NCI-H748 (cell line): ENCODE measurements around the gene GLYATL2.

ENCODE experiments used
- DNase-seq: peaks from one replicate; lab custom pipeline; 2025; ENCODE audit not compliant: unreplicated experiment; lab: John Stamatoyannopoulos, UW

The GLYATL2 gene, protein sequence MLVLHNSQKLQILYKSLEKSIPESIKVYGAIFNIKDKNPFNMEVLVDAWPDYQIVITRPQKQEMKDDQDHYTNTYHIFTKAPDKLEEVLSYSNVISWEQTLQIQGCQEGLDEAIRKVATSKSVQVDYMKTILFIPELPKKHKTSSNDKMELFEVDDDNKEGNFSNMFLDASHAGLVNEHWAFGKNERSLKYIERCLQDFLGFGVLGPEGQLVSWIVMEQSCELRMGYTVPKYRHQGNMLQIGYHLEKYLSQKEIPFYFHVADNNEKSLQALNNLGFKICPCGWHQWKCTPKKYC

DNA sequence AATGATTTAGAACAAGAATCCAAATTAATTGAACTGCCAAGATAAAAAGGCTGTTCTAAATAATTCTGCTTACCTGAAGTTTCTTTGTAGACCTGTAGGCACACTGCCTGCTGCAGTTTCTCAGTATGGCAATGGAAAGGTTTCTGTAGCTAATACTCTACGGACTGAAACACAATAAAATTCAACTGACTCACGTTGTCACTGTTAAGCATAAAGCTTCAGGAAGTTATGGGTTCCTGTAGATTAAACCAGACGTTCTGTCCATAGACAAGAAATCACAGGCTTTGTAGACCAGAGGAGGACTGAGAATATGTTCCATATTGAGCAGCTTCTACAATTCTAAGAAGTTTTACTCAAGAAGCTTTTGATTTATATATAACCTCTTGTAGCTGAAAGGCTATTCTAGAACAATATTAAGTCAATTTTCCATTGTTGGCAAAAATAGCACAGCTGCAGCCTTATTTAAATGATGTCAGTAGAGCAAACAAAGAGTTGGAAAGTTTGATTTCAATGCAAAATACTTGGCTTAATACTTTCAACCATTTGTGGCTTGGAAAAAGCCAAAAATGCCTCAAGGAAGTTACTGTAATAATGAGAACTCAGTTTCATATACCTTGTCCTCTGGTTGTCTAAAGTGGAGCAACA lies at the start of gene GLYATL2:
Gene GLYATL2 (minus strand): TSS at position 344 of the 645 bp plus-strand sequence. CDS start 5,092 bp downstream, outside the sequence.
- DNase-seq = no peak

DNA sequence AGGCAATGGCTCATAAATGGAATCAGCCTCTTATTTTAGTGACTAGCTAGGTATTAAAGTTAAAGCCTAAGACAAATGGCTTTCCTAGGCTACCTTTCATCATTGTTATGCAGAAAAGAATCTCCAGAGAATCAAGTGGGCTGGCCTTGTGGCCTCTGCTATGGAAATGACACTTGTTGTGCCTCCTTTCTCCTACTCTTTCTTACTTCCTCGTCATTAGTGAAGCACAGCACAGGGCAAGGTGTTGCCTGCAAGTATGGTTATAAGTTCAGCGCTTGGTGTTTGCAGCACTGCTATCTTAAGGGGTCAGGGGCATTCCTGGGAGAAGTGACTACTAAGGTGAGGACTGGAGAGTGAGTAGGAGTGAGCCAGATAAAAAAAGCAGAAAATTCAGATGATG lies 49.4 kb upstream of the GLYATL2 start:
- no peak for DNase-seq

DNA sequence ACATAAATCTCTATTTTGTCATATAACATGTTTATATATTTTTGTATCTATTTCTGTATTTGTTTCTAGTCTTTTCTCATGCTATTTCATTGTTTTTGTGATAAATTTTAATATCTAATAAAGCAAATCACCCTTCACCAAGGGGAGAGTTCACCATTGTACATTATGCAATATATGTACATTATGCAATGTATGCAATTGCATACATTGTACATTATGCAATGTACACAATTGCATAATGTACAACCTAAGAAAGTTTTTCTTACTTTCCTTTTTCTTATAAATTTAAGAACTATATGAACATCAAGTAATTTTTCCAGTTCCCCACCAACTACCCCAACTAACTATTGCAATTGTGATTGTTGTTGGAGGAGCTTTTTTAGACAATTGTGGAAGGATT lies 44.1 kb upstream of the GLYATL2 start:
- no peak for DNase-seq

DNA sequence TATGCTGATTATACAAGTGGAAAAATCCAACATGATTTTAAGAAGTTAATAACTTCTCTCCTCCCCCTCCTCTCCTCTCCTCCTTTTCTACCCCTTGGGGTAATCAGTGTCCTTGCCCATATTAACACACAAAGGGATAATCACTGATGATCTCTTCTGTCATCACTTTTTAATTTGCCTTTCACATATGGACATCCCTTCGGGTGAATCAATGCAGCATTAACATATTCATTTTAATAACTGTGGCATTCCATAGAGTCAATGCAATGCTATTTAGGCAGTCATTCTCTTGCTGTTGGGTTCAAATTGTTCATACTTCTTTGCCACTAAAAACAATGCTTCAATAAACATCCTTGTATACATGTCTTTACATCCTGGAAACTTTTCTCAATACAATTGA lies 42.9 kb upstream of the GLYATL2 start:
- DNase-seq = no peak

DNA sequence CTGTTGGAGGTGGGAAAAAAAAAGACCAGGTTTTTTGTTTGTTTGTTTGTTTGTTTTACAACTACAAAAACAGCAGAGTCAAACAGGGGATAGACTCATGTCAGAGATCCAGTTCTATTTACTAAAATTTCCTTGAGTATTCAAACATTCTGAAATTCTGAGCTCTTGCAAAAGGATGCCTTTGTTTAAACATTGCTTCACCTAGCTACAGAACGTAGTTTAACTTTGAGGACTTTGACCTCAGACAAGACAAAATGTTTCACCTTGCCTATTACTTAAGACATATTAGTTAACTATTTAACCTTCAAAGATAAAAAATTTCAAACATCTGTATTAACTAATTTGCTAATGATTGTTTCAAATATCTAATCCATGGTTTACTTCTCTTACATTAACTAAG lies 36.1 kb upstream of the GLYATL2 start:
- no peak for DNase-seq

DNA sequence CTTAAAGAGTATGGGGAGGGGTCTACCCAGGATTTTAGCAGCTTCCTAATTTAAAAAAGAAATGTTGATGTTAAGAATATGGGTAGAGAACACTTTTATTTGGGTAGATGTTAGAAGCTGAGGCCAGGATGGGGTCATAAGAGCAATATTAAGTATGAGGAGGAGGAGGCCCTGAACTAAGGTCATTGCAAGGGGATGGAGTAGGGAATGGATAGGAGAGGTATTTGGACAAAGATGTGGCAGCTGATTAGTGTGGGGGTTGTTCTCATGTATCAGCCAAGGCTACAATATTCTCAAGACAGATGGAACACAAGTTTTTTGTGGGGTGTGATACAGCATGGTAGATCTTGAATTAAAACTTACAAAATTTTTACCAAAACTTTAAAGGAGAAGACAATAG lies 35.7 kb upstream of the GLYATL2 start:
- no peak for DNase-seq

DNA sequence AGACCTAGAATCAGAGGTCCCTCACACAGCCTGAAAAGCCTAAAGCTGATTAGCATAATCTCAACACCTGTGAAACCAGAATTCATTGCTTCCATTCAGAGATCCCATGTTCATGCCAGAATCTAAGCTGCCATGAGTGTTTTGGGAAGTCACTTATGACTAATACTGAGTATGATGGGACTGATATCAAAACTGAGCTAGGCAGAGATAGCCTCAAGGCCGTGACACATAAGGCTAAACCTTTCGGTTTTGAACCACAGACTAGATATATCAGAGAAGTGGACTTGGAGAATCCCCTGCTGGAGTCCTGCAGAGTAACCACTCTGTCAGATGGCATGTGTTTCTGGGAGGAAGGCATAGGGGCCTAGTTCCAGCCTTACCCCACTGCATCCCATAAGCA lies 23.1 kb upstream of the GLYATL2 start:
- no peak for DNase-seq

DNA sequence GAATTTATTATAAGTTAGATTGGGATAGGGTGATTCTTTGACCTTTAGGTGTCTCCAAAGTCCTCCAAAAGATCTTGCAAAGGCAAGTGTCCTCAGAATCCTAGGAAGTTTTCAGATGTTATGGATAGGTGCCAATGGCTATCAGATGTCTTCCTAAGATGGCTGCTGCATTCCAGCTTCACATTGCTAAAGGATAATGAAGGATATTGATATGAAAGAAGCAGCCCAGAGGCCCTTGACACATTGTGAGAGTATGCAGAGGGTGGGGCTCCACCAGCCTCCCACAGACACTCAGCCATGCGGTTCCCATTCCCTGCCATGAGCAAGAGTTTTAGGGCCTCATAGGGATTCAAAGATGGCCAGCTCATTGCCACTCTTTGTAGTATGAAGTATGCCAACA lies 22.3 kb upstream of the GLYATL2 start:
- DNase-seq = no peak

DNA sequence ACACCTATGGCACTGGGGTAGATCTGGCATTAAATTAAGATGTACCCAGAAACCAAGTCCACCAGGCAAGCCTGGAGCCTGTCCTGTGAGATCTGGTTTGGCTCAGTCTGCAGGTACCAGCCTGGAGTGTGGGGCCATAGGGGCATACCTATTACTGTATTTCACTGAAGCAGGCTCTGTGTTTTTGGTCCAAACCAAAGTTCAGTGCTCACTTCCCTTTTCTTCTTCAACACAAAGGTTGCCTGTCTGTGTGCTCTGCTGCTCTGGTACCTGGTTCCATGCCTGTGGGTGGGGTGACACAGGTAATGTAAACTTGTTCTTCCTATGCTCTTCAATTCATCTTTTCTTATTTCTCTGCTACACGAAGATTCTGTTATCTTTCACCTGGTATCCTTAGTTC lies 19.8 kb upstream of the GLYATL2 start:
- no peak for DNase-seq

DNA sequence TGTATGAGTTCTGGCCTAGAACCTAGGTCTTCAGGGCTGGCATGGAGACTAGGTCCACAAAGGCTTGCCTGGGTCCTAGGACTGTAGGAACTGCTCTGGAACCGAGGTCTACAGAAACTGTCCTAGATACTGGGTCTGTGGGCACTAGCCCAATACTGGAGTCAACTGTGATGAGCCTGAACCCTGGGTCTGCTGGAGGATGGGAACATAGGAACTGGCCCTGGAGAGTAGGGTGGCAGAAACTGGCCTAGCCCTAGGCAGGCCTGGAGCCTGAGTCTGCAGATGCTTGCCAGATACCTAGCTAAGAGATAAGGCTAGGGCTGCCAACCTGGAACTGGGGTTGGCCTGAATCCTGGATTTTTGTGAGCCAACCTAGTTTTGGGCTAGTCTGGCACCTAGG lies 19.2 kb upstream of the GLYATL2 start:
- no peak for DNase-seq

DNA sequence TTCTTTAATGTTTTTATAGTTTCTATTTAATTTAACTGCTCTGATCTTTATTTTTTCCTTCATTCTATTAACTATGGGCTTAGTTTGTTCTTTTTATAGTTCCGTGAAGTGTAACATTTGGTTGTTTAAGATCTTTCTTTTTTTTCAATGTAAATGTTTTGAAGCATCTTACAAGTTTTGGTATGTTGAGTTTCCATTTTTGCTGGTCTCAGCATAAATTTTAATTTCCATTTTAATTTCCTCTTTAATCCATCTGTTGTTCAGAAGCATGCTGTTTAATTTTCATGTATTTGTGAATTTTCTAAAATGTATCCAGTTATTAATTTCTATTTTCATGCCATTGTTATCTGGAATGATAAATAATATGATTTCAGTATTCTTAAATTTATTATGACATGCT lies 17.0 kb upstream of the GLYATL2 start:
- no peak for DNase-seq

DNA sequence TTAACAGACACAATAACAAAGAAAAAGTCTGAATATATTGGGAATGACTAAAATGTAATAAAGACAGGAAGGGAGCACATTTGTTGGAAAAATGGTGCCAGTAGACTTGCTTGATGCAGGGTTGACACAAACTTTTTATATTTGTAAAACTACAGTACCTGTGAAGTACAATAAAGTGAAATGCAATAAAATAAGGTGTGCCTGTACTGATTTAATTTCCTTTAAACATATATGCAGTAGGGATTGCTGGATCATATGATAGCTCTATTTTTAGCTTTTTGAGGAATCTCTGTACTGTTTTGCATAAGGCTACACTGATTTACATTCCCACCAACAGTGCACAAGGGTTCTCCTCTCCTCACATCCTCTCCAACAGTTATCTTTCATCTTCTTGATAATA lies 12.3 kb upstream of the GLYATL2 start:
- no peak for DNase-seq

DNA sequence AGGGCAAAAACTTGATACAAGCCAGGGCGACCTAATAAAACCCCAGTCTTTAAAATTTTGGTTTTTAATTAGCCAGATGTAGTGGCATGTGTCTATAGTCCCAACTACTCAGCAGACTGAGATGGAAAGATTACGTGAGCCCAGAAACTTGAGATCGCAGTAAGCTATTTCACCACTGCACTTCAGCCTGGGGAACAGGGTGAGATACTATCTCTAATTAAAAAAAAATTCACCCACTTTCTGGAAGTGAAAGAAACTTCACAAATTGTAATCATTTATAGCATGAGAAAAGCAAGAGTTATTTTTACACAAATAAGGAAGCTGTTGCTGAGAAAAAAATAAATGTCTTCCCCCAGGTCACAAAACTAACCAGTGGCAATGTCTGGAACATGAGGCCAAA lies 882 bp upstream of the GLYATL2 start:
- no peak for DNase-seq

DNA sequence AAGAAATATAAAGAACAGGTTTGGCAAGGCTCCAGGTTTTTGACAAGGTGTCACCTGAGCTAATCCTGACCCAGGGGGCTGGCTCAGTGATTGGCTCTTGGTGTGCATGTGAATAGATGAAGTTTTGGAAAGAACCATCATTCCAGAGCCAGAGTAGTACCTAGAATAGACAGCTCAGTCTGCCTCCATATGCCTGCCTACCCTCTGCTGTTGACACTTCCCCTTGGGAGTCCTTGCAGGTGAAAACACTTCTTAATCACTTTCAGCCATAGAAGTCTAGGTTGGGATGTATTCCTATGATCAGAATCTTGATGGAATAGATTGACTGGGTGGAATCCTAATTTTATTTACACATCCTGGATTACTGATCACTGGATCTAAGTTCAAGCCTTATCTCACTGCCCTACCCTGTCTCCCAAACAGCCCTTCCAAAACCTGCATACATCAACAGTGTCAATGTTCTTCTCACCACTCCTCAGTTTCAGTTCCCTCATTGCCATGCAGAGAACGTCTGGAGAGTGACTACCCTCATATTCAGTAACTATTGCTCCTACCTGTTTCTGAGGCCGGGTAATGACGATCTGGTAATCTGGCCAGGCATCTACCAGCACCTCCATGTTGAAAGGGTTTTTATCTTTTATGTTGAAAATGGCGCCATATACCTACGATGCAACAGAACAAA lies 6.7 kb downstream of the GLYATL2 start:
- DNase-seq = no peak

DNA sequence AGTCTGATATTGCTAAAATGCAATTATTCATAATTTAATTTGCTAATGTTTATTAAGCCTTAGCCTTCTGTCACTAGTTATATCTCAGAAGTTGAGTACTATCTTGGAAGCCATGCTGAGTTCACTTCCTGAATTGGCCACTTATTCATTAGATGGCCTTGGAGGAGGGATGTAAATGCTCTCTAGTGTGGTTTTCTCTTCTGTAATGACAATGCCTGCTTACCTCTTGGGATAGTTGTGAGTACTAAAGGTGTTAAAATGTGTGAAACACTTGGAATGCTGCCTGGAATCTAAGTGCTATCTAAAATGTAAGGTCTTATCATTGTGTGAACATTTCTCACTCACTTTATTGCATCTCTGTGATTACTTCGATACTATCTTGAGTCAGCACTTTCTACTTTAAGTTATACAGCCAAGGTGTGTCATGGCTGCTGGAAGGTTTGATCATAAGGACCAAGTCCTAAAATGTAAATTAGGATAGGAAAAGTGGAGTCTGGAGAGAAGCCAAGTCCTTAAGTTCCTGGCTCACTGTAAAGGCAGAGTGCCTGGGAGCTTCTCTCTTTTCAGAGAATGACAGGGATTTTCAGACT lies 12.4 kb downstream of the GLYATL2 start:
- DNase-seq = no peak

DNA sequence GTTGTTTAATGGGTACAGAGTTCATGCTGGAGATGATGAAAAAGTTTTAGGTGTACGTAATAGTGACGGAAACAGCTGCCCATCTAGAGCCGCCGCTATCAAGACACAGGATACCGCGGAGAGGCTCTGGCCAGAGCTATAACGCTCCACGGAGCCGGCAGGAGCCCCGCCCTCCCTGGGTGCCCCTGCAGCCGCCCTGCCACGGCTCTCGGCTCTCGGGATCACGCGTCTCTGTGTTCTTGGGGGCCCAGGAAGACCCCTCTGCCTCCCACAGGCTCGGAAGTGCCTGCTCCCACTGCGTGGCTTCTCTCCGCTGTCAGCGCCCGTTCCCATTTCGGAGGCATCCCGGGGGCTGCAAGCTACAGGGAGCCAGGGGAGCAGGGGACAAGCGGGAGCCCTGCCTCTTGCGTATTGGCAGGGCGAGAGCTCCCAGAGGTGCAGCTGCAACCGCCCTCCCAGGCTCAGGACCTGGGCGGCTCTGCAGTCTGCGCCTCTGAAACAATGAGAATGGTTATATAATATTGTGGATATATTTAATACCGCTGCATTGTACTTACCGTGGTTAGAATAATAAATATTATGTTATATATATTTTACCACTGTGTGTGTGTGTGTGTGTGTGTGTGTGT lies 13.7 kb downstream of the GLYATL2 start:
- peak; percentile 21 for DNase-seq

DNA sequence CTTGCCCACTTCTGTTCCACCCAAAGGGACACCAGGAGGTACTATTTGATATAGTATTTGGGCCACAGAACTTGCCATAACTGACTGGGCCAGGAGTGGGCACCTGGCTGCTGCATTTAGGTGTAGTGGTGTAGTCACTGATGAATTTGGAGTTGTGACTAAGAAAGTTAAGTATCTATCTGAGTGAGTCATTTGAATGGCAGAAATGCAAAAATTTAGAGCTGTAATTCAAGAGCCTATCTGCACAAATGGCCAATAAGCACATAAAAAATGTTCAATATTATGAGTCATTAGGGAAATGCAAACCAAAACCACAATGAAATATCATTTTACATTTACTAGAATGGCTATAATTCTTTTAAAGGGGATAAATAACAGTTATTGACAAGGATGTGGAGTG lies 14.7 kb downstream of the GLYATL2 start:
- no peak for DNase-seq

DNA sequence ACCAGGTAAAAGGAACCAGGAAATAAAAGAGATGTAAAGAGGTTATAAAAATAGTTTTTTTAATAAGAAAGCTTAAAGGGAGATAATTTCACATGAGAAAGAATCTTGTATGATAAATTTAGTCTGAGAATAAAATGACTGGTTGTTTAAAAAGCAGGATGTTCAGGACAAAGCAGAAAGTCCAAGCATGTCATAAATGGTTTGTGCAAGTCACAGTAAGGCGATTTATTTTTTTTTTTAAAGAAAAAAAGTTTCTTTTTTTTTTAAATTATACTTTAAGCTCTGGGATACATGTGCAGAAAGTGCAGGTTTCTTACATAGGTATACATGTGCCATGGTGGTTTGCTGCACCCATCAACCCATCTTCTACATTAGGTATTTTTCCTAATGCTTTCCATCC lies 30.8 kb downstream of the GLYATL2 start:
- DNase-seq = no peak

DNA sequence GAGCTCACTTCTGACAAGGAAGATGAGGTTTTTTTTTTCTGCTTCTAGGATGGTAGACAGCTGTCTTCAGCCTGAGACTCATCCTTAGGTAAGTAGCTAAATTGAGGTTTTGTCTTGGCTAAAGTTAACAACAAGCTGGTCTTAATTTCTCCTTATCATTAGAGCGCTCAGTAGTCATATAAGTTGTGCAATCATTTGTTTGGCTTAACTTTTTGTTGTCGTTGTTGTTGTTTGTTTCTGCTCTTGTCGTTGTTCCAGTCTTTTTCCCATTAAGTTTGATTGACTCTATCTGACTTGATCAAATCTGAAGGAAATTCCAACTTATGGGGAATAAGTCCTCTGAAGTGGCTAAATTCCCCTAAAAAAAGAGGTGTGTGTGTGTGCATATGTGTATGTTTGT lies 33.0 kb downstream of the GLYATL2 start:
- DNase-seq = no peak

DNA sequence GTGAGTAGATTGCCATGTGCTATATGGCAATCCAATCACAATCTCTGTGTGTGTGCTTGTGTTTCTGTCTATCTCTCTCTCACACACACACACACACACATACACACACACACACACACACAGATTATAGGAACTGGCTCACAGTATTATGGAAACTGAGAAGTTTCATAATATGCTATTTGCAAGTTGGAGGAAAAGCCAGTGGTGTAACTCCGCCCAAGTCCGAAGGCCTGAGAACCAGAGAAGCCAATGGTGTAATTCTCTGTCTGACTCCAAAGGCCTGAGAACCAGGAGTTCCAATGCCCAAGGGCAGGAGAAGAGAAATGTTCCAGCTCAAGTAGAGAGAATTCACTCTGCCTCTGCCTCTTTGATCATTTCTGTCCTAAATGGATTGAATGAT lies 37.2 kb downstream of the GLYATL2 start:
- no peak for DNase-seq

DNA sequence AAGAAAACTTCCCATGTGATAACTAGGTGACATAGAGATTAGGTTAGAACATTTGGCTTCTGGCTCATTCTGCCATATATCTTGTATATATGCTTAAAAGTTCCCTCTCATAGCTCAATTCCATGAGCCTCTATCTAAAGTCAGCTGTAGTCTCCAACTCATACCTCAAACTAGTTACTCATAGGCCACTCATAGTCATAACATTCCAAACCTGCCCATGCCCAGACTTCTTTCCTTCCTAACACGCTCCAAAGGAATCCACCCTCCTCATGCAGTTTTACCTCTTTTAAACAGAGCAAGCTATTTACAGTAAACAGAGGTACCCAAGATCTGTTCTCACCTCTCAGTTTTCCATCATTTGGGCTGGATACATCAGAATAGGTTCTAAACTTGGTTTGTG lies 39.4 kb downstream of the GLYATL2 start:
- DNase-seq = no peak
